ENCODE results near the gene HOMER3. TPM values are rescaled to one million over a fixed set of nuclear protein-coding genes. Genes with fewer than 3 reads are reported as not detected.
A peak's percentile ranks its signal among the peaks of the same experiment; 100 is the strongest.
"Not testable (repeated sequence)": the region's sequence is repeated elsewhere in the genome, so short reads cannot be mapped to it uniquely, and the experiment has no call there.

HOMER3 gene
- total and polyA plus RNA-seq, 2 experiments from 2014 or later, result 47.0 to 62.7 TPM

GRCh38 chr19:18921593-18921992 is 19.4 kb downstream of the HOMER3 start:
- no peak overlapping the region for H3K4me3 ChIP-seq
- DNase-seq (ENCODE audit: low read depth in 1 of 2, low spot score in 1 of 2), result no peak
- no peak overlapping the region for H3K27ac ChIP-seq
- peaks cover 12% of the 10 kb centered on the region for H3K36me3 ChIP-seq
- TF ChIP-seq CTCF (IDR thresholded peaks at IDR 0.05; ENCODE audit: low read depth, low read length), result no peak
- H3K9me3 ChIP-seq (ENCODE audit: low read depth), result no peaks in the 10 kb centered on the region
- H3K4me1 ChIP-seq (ENCODE audit: low read depth), result peaks cover 4% of the 10 kb centered on the region
- H3K27me3 ChIP-seq, result no peaks in the 10 kb centered on the region

- Histone ChIP-seq H3K9me3 (ENCODE audit: low read depth) (no peaks in the 10 kb centered on the region), H3K27ac (no peak overlapping the region)
- TF ChIP-seq CTCF (IDR thresholded peaks at IDR 0.05; ENCODE audit: low read depth, low read length), result no peak
Observed at GRCh38 chr19:18920400-18920799, 20.6 kb downstream of the HOMER3 start.

GRCh38 chr19:18919900-18920214 is 21.2 kb downstream of the HOMER3 start:
- H3K4me1 ChIP-seq (ENCODE audit: low read depth), result peaks cover 4% of the 10 kb centered on the region
- H3K27ac ChIP-seq, result no peak overlapping the region
- no peaks in the 10 kb centered on the region for H3K9me3 ChIP-seq (ENCODE audit: low read depth)
- DNase-seq (ENCODE audit: low read depth in 1 of 2, low spot score in 1 of 2), result no peak
- H3K4me3 ChIP-seq, result peak overlapping the region; percentile 72
- H3K27me3 ChIP-seq, result no peaks in the 10 kb centered on the region
- peaks cover 6% of the 10 kb centered on the region for H3K36me3 ChIP-seq
- TF ChIP-seq CTCF (IDR thresholded peaks at IDR 0.05; ENCODE audit: low read depth, low read length), result no peak

More at GRCh38 chr19:18920400-18920799, 20.6 kb downstream of the HOMER3 start:
- H3K36me3 ChIP-seq, result peaks cover 10% of the 10 kb centered on the region
- H3K4me1 ChIP-seq (ENCODE audit: low read depth), result peaks cover 4% of the 10 kb centered on the region
- no peak for DNase-seq (ENCODE audit: low read depth in 1 of 2, low spot score in 1 of 2)
- no peaks in the 10 kb centered on the region for H3K27me3 ChIP-seq
- H3K4me3 ChIP-seq, result peak overlapping the region; percentile 72

DNA sequence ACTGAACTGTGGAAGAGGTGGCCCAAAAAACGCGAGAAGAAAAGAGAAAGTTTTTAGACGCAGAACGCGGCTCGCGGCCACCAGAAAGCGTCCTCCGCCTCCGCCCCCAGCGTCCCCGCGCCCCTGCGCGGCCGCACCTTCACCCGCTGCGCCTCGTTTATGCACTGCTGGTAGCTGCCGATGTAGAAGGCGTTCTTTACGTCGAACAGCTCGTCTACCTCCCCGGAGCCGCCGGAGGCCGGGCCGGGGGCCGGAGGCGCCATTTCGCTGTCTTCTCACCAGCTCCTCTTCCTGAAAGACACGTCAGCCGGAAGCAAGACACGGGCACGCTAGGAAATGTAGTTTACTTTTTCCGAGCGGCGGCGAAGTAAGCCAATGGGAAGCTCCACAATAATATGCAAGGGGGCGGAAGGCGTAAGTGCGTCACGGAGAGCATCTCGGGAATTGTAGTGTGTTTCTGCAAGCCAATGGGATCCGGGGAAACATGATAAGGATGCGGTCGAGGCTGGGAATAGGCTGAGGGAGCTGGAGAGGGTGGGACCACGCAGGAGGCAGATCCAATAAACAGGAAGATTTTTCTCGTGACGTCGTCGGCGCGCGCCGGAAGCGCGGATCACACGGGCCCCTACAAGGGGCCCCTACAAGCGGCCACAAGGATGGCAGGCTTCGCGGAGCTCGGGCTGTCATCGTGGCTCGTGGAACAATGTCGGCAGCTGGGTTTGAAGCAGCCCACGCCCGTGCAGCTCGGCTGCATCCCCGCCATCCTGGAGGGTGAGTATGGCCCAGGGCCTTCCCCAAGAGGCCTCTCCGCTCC is 21.7 kb downstream of the HOMER3 start, which contains the start of the genes COPE and DDX49:
Gene COPE, minus strand, starts transcription at position 302 of the 814 bp plus-strand sequence. Its CDS starts 39 bp downstream, at position 263.
Gene DDX49, plus strand, starts transcription at position 630 of the 814 bp plus-strand sequence. Its CDS starts 27 bp downstream, at position 657.
- Histone ChIP-seq H3K9me3 (ENCODE audit: low read depth) (no peaks in the 10 kb centered on the region), H3K4me1 (ENCODE audit: low read depth) (peaks cover 4% of the 10 kb centered on the region), H3K27me3 (no peaks in the 10 kb centered on the region), H3K4me3 (peak within 1 kb of the TSS; percentile 96), H3K27ac (peak within 1 kb of the TSS; percentile 96), H3K36me3 (peaks cover 4% of the 10 kb centered on the region)
- peak; percentile 99 to 100 for DNase-seq (ENCODE audit: low read depth in 1 of 2, low spot score in 1 of 2)
- no peak for TF ChIP-seq CTCF (IDR thresholded peaks at IDR 0.05; ENCODE audit: low read depth, low read length)

DNA sequence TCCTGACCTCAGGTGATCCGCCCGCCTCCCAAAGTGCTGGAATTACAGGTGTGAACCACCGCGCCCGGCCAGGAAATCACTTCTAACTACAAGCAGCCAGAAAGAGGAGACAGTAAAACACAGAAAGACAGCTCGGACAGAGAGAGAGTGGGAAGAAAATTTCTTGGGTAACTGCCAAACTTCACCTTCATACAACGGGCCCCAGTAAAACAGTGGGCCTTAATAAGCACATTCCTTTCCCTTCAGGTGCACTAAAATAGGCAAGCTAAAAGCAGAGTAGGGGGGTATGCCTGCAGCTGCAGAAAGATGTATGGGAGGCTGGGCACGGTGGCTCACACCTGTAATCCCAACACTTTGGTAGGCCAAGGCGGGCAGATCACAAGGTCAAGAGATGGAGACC is 23.4 kb downstream of the HOMER3 start:
- not testable (repeated sequence) for DNase-seq (ENCODE audit: low read depth in 1 of 2, low spot score in 1 of 2); H3K4me3 ChIP-seq; H3K27me3 ChIP-seq

DNA sequence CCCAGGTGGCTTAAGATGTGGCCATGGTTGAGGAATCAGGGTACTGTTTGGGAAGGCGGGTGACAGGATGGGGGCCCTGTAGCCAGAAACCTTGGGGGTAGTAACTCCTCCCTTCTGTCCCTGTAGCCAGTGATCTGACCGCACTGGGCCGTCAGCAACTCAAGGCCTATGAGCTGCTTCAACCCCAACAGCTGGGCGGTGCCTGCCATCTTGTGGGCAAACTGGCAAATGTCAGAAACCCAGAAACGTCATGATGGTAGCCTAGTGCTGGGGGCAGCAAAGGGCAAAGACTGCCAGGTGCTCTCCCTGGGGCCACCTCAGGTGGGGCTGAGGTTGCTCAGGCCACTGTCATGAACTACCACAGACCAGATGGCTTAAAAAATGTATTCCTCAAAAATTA is 25.4 kb downstream of the HOMER3 start:
- DNase-seq (ENCODE audit: low read depth in 1 of 2, low spot score in 1 of 2), result peak; percentile 40 to 43
- peak; percentile 20 for TF ChIP-seq CTCF (IDR thresholded peaks at IDR 0.05; ENCODE audit: low read depth, low read length)
- H3K36me3 ChIP-seq, result no peaks in the 10 kb centered on the region
- no peak overlapping the region for H3K27ac ChIP-seq
- H3K4me3 ChIP-seq, result no peak overlapping the region
- H3K27me3 ChIP-seq, result no peaks in the 10 kb centered on the region
- no peaks in the 10 kb centered on the region for H3K9me3 ChIP-seq (ENCODE audit: low read depth)
- H3K4me1 ChIP-seq (ENCODE audit: low read depth), result peaks cover 4% of the 10 kb centered on the region

More for the DNA sequence above, 23.4 kb downstream of the HOMER3 start:
- H3K4me1 ChIP-seq (ENCODE audit: low read depth); H3K9me3 ChIP-seq (ENCODE audit: low read depth); H3K27ac ChIP-seq; H3K36me3 ChIP-seq: not testable (repeated sequence)
